ENCODE data around the gene RER1.

GRCh38 chr1:2445823-2446215 is 54.2 kb downstream of the RER1 start:
- no peak for TF ChIP-seq POLR2A (IDR thresholded peaks at IDR 0.05)
- TF ChIP-seq, protein P1, sequence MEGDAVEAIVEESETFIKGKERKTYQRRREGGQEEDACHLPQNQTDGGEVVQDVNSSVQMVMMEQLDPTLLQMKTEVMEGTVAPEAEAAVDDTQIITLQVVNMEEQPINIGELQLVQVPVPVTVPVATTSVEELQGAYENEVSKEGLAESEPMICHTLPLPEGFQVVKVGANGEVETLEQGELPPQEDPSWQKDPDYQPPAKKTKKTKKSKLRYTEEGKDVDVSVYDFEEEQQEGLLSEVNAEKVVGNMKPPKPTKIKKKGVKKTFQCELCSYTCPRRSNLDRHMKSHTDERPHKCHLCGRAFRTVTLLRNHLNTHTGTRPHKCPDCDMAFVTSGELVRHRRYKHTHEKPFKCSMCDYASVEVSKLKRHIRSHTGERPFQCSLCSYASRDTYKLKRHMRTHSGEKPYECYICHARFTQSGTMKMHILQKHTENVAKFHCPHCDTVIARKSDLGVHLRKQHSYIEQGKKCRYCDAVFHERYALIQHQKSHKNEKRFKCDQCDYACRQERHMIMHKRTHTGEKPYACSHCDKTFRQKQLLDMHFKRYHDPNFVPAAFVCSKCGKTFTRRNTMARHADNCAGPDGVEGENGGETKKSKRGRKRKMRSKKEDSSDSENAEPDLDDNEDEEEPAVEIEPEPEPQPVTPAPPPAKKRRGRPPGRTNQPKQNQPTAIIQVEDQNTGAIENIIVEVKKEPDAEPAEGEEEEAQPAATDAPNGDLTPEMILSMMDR (IDR thresholded peaks at IDR 0.05), result no peak
